GM21737 (cell line): ENCODE results near the gene RANBP10.
"Not testable (repeated sequence)": the region's sequence is repeated elsewhere in the genome, so short reads cannot be mapped to it uniquely, and the experiment has no call there.

Source experiments
- ATAC-seq: cut with Tn5 transposase; IDR thresholded peaks from one replicate; pipeline ENCODE4 v1.9.1; 2021; ENCODE audit warnings: mild to moderate bottlenecking, moderate library complexity; ENCODE audit not compliant: unreplicated experiment

The RANBP10 gene

DNA sequence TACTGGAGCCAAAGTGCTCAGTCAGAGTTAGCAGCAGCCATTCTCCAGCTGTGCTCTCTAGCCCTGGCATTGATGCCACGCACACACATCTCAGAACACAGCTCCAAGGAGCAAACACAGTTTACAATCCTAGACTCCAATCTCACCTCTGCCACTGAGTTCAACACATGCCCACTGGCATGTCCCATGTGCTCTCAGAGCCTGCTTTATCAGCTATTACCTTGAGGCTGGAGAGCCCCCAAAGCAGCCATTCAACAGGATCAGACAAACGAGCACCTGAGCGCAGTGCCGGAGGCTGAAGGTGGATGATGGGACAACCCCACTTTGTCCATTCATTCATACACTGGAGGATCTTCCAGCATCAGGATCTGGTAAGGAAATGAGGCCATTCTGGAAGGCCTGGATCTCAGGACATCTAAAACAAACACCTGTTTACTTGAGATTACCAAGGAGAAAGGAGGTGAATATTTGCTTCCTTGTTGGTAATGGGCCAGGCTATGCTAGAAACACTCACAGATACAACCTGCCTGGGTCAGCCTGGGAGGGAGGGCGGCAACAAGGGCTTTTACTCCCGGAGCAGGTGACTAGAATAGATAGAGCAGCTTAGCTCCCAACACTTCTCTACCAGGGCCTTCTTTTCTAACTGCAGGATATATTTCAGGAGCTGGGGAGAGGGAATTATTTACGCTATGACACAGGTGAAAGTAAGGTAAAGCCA is 25.4 kb downstream of the RANBP10 start:
- no peak for ATAC-seq

GRCh38 chr16:67779256-67780014 is 26.9 kb downstream of the RANBP10 start:
- ATAC-seq, result no peak

DNA sequence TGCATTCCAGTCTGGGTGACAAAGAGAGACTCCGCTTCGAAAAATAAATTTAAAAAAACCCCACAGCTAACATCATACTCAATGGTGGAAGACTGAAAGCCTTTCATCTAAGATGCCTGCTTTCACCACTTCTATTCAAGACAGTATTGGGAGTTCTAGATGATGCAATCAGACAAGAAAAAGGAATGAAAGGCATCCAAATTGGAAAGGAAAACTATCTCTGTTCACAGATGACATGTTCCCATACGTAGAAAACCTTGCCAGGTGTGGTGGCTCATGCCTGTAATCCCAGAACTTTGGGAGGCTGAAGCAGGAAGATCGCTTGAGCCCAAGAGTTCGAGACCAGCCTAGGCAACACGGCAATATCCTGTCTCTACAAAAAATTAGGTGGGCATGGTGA is 31.1 kb downstream of the RANBP10 start:
- ATAC-seq, result no peak

- ATAC-seq, result no peak
Measured at GRCh38 chr16:67774457-67774853, 31.9 kb downstream of the RANBP10 start.

GRCh38 chr16:67773569-67774456 is 32.5 kb downstream of the RANBP10 start:
- ATAC-seq, result no peak

- ATAC-seq, result no peak
Measured at GRCh38 chr16:67773099-67773498, 33.3 kb downstream of the RANBP10 start.

GRCh38 chr16:67770346-67770991 is 35.9 kb downstream of the RANBP10 start:
- no peak for ATAC-seq

GRCh38 chr16:67767953-67768352 is 38.4 kb downstream of the RANBP10 start:
- no peak for ATAC-seq

DNA sequence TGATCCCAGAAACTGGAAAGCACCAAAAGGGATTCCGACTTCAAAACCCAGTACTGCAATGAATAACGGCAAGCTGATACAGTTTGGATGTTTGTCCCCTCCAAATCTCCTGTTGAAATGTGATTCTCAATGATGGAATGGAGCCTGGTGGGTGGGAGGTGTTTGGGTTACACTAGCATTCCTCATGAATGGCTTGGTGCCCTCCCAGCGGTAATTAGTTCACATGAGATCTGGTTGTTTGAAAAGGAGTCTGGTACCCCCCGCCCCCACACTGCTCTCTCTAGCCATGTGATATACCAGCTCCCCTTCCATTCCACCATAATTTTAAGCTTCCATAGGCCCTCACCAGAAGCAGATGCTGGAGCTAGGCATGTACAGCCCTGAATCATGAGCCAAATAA is 40.1 kb downstream of the RANBP10 start:
- no peak for ATAC-seq

GRCh38 chr16:67764158-67764667 is 42.1 kb downstream of the RANBP10 start:
- ATAC-seq, result no peak

DNA sequence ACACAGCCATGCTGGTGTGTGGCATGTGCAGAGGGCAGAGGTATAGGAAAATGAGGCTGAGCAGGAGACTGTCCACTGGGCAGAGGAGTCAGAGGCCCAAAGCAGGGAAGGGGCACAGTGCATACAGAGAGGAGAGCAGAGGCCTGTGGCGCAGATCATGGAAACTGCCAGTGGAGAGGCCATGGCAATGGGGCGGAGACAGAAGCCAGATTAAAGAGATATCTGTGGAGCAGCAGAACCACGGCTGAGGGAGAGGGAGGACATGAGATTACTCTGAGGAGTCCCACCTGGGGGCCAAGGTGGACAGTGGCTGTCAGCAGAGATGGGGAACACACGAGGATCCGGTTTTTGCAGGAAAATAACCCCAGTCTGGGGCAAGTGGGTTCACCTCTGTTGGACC is 43.3 kb downstream of the RANBP10 start:
- ATAC-seq, result no peak

GRCh38 chr16:67762385-67762784 is 44.0 kb downstream of the RANBP10 start:
- ATAC-seq, result no peak

DNA sequence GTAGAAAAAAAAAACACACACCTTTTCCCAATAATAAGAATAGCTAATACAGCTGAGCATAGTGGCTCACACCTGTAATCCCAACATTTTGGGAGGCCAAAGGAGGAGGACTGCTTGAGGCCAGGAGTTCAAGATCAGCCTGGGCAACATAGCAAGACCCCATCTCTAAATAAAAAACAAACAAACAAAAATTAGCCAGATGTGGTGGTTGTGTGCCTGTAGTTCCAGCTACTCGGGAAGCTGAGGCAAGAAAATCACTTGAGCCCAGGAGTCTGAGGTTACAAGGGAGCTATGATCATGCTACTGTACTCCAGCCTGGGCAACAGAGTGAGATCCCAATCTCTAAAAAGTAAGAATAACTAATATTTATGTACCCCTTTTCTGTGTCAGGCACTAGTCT is 44.4 kb downstream of the RANBP10 start:
- no peak for ATAC-seq

DNA sequence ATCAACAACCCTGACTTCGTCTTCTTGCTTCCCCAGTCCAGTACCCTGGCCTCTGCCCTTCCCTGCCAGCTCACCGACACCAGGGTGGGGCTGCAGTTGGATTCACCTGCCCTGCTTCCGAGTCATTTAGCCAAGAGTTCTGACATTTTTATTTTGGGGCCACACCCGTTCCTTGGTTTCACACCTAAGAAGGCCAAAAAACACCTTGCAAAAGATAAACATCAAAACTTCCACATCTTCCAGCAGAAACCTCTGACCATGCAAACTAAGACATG is 45.5 kb downstream of the RANBP10 start:
- ATAC-seq, result no peak

GRCh38 chr16:67760206-67760955 is 46.0 kb downstream of the RANBP10 start:
- no peak for ATAC-seq

GRCh38 chr16:67758966-67759365 is 47.4 kb downstream of the RANBP10 start:
- ATAC-seq, result no peak

DNA sequence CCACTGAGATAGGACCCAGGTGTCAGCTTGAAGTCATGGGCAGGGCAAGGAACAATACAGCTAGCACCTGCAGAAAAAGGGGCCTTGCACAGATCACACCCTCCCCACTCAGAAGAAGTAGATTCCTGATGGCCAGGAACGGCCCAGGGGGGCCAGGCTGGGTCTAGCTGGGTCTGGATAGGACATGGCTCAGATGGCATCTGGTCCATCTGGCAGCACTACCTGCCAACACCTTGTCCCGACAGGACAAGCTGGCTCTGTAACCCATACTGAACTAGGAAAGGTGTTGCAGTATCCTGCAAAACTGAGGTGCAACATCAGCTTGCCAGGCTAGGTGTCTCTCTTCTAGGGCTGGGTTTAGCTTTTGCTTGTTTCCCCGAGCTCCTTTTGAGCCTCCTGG is 48.4 kb downstream of the RANBP10 start:
- no peak for ATAC-seq

GRCh38 chr16:67752641-67753040 is 53.7 kb downstream of the RANBP10 start:
- ATAC-seq, result no peak

- ATAC-seq, result not testable (repeated sequence)
Measured at GRCh38 chr16:67751331-67751730, 55.0 kb downstream of the RANBP10 start.

- peak; percentile 70 for ATAC-seq
Measured at GRCh38 chr16:67750466-67750865, 55.9 kb downstream of the RANBP10 start.
